ENCODE data around the gene MLF2. TPM values are rescaled to one million over a fixed set of nuclear protein-coding genes. Genes with fewer than 3 reads are reported as not detected.

MLF2 gene
- total RNA-seq, 2 donors from 2014 or later = 199 to 212 TPM

GRCh38 chr12:6752167-6752920, 597 bp downstream of the MLF2 start:
- peak overlapping the region; percentile 88 for H3K27ac ChIP-seq
- H3K9me3 ChIP-seq = no peaks in the 10 kb centered on the region
- peaks cover 23% of the 10 kb centered on the region for H3K36me3 ChIP-seq
- TF ChIP-seq CTCF (IDR thresholded peaks at IDR 0.05) = no peak
- no peaks in the 10 kb centered on the region for H3K27me3 ChIP-seq
- H3K4me1 ChIP-seq = peaks cover 12% of the 10 kb centered on the region
- H3K4me3 ChIP-seq = peak overlapping the region; percentile 84
- H3K9ac ChIP-seq (ENCODE audit: low read depth in 2 of 2, low read length in 2 of 2) = peak overlapping the region; percentile 97 to 98
- intact Hi-C loops (cut with DNase I) = loop anchor here (2.0 to 5.0 kb wide), 2 partner anchors 26 to 75 kb away; partner anchors contain the start of gene P3H3
- peak; percentile 56 for DNase-seq

GRCh38 chr12:6751767-6752166, 1.2 kb downstream of the MLF2 start:
- H3K4me3 ChIP-seq = peak overlapping the region; percentile 84
- DNase-seq = no peak
- H3K36me3 ChIP-seq = peaks cover 23% of the 10 kb centered on the region
- peaks cover 12% of the 10 kb centered on the region for H3K4me1 ChIP-seq
- H3K27ac ChIP-seq = peak overlapping the region; percentile 88
- no peaks in the 10 kb centered on the region for H3K27me3 ChIP-seq
- H3K9me3 ChIP-seq = no peaks in the 10 kb centered on the region
- intact Hi-C loops (cut with DNase I) = loop anchor here (2.0 to 5.0 kb wide), 2 partner anchors 27 to 76 kb away; partner anchors contain the start of gene P3H3
- TF ChIP-seq CTCF (IDR thresholded peaks at IDR 0.05) = no peak
- peak overlapping the region; percentile 97 to 98 for H3K9ac ChIP-seq (ENCODE audit: low read depth in 2 of 2, low read length in 2 of 2)

- Histone ChIP-seq H3K9me3 (no peaks in the 10 kb centered on the region), H3K27ac (no peak overlapping the region), H3K9ac (ENCODE audit: low read depth in 2 of 2, low read length in 2 of 2) (no peak overlapping the region), H3K36me3 (peaks cover 23% of the 10 kb centered on the region), H3K4me3 (no peak overlapping the region), H3K27me3 (no peaks in the 10 kb centered on the region), H3K4me1 (peaks cover 12% of the 10 kb centered on the region)
- intact Hi-C loops (cut with DNase I) = loop anchor here (5.0 kb wide), 1 partner anchor 77 kb away; the partner anchor contains the start of gene P3H3
- no peak for TF ChIP-seq CTCF (IDR thresholded peaks at IDR 0.05)
- no peak for DNase-seq
Observed at GRCh38 chr12:6750506-6750905, 2.4 kb downstream of the MLF2 start.

GRCh38 chr12:6748761-6749160, 4.2 kb downstream of the MLF2 start:
- no peak for DNase-seq
- peaks cover 7% of the 10 kb centered on the region for H3K4me1 ChIP-seq
- no peak for TF ChIP-seq CTCF (IDR thresholded peaks at IDR 0.05)
- H3K27me3 ChIP-seq = no peaks in the 10 kb centered on the region
- peaks cover 23% of the 10 kb centered on the region for H3K36me3 ChIP-seq
- no peak overlapping the region for H3K4me3 ChIP-seq
- H3K9me3 ChIP-seq = no peaks in the 10 kb centered on the region
- intact Hi-C loops (cut with DNase I) = no loop called here
- no peak overlapping the region for H3K27ac ChIP-seq
- no peak overlapping the region for H3K9ac ChIP-seq (ENCODE audit: low read depth in 2 of 2, low read length in 2 of 2)

- Histone ChIP-seq H3K9me3 (no peaks in the 10 kb centered on the region), H3K4me3 (no peak overlapping the region), H3K36me3 (peaks cover 23% of the 10 kb centered on the region), H3K9ac (ENCODE audit: low read depth in 2 of 2, low read length in 2 of 2) (no peak overlapping the region), H3K4me1 (peaks cover 6% of the 10 kb centered on the region), H3K27me3 (no peaks in the 10 kb centered on the region), H3K27ac (no peak overlapping the region)
- intact Hi-C loops (cut with DNase I) = no loop called here
- DNase-seq = no peak
- TF ChIP-seq CTCF (IDR thresholded peaks at IDR 0.05) = no peak
Observed at GRCh38 chr12:6747216-6747615, 5.7 kb downstream of the MLF2 start.

All from colonic mucosa (tissue), 4 donors.